WI38 (cell line): ENCODE data around the gene ANGPTL8.

Source experiments
- H3K4me3 ChIP-seq: 2 replicates; pipeline ENCODE4 v1.5.1; 2011; ENCODE audit warnings: low read depth, mild to moderate bottlenecking, control low read depth, low read length
- TF ChIP-seq, protein P1 (sequence below): IDR thresholded peaks from 2 replicates; pipeline ENCODE4 v1.5.1; 2012; ENCODE audit warnings: low read depth, mild to moderate bottlenecking, control low read depth, low read length

The ANGPTL8 gene

DNA sequence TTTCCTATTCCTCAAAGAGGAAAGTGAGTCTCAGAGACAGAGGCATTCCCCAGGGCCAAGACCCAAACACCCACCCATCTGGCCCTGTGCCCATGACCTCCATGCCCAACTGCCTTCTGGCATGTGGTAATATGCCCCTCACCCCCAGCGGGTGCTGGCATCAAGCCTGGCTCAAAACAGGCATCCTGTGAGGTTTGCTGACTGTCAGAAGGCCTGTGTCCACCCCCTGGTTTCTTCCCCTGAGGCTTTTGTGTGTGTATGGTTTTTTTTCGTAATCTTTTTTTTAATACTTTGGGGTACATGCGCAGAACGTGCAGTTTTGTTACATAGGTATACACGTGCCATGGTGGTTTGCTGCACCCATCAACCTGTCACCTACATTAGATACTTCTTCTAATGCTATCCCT, 34.5 kb upstream of the ANGPTL8 start:
- no peak overlapping the region for H3K4me3 ChIP-seq
- TF ChIP-seq, protein P1, sequence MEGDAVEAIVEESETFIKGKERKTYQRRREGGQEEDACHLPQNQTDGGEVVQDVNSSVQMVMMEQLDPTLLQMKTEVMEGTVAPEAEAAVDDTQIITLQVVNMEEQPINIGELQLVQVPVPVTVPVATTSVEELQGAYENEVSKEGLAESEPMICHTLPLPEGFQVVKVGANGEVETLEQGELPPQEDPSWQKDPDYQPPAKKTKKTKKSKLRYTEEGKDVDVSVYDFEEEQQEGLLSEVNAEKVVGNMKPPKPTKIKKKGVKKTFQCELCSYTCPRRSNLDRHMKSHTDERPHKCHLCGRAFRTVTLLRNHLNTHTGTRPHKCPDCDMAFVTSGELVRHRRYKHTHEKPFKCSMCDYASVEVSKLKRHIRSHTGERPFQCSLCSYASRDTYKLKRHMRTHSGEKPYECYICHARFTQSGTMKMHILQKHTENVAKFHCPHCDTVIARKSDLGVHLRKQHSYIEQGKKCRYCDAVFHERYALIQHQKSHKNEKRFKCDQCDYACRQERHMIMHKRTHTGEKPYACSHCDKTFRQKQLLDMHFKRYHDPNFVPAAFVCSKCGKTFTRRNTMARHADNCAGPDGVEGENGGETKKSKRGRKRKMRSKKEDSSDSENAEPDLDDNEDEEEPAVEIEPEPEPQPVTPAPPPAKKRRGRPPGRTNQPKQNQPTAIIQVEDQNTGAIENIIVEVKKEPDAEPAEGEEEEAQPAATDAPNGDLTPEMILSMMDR, result no peak

DNA sequence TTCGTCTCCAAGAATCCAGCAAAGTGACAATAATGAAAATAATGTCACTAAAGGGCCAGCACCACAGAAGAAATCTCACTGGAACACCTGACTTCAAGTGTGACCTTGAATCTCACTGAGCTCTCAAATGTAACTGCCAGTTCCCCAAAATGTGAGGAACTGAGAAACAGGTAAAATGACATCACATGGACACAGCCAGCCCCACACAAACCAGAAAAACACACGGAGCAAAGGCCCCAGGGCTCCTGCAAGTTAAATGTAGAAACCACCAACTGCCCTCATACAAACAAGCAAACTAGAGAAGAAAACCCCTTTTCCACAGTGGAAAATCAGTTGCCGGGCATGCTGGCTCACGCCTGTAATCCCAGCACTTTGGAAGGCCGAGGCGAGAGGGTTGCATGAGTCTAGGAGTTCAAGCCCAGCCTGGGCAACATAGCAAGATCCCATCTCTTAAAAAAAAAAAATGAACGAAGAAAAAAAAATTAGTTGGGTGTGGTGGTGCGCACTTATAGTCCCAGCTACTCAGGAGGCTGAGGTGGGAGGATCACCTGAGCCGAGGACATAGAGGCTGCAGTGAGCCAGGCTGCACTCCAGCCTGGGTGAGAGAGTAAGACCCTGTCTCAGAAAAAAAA, 33.4 kb upstream of the ANGPTL8 start:
- TF ChIP-seq, protein P1, result no peak
- no peak overlapping the region for H3K4me3 ChIP-seq

DNA sequence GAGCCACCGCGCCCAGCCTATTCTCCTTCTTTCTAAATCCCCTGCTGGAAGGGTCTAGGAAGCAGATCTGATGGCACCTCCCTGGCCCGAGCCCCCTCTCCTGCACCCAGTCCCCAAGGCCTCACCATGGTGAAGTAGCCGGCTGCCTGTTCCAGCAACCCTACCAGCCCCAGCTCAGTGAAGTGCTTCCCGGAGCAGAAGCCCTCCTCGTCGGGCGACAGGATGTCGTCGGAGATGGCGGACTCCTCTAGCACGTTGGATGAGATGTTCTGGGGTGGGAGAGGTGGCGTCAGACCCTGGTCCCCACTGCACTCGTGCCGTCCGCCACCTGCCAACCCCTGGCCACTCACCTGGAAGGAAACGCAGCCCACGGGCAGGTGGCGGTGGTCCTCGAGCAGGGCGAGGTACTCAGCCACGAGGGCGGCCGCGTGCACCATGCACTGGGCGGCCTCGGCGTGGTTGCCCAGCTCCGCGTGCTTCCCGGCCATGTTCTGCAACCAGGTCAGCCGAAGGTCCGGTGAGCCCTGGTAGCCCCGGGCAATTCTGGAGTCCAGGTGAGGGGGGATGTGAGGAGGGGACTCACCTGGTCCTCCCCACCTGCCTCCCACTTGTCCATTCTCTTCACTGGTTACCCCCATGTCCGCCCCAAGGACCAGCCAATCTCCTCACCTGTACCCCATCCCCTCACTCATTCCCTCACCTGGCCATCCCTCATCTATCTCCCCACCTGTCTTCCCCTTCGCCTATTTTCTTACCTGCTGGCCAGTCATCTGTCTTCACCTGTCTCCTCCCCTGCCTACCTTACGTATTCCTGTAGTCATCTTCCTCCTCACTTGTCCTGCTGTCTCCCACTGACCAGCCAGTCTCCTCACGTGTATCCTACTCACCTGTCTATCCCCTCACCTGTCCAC, 30.6 kb upstream of the ANGPTL8 start:
- H3K4me3 ChIP-seq, result no peak overlapping the region
- TF ChIP-seq, protein P1, result no peak

DNA sequence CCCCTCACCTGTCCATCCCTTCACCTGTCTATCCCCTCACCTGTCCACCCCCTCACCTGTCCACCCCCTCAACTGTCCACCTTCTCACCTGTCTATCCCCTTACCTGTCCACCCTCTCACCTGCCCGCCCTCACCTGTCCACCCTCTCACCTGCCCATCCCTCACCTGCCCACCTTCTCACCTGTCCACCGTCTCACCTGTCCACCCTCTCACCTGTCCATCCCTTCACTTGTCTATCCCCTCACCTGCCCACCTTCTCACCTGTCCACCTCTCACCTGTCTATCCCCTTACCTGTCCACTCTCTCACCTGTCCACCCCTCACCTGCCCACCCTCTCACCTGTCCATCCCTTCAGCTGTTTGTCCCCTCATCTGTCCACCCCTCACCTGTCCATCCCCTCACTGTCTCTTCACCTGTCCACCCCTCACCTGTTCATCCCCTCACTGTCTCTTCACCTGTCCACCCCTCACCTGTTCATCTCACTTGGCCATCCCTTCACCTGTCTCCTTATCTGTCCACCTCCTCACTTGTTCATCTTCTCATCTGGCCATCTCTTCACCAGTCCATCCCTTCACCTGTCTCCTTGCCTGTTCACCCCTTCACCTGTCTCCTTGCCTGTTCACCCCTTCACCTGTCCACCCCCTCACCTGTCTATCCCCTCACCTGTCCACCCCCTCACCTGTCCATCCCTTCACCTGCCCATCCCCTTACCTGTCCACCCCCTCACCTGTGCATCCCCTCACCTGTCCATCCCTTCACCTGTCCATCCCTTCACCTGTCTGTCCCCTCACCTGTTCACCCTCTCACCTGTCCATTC, 29.4 kb upstream of the ANGPTL8 start:
- no peak overlapping the region for H3K4me3 ChIP-seq
- TF ChIP-seq, protein P1, result no peak

DNA sequence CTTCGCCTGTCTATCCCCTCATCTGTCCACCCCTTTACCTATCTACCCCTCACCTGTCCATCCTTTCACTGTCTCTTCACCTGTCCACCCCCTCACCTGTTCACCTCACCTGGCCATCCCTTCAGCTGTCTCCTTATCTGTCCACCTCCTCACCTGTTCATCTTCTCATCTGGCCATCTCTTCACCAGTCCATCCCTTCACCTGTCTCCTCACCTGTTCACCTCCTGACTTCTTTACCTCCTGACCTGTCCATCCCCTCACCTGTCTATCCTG, 28.8 kb upstream of the ANGPTL8 start:
- H3K4me3 ChIP-seq, result no peak overlapping the region
- TF ChIP-seq, protein P1, result no peak

- H3K4me3 ChIP-seq, result no peak overlapping the region
- TF ChIP-seq, protein P1, result no peak
Observed at GRCh38 chr19:11214387-11214786, 25.0 kb upstream of the ANGPTL8 start.
